HepG2 (cell line): ENCODE measurements around the gene OCSTAMP. TPM values are rescaled to one million over a fixed set of nuclear protein-coding genes. Genes with fewer than 3 reads are reported as not detected.

Source experiments
- AHR ChIP-seq: IDR thresholded peaks from 2 replicates; pipeline ENCODE4 v1.6.1; 2018; ENCODE audit warnings: missing genetic modification reagents, missing compliant biosample characterization
- CEBPB ChIP-seq: IDR thresholded peaks from 2 replicates; pipeline ENCODE4 v1.6.1; 2011; ENCODE audit warnings: low read depth, low read length, improper control_type of control experiment, borderline replicate concordance
- FOXK2 ChIP-seq: fragments of 450-650 bp; IDR thresholded peaks from 2 replicates; pipeline ENCODE4 v1.6.1; 2016
- GABPB1 ChIP-seq: IDR thresholded peaks from 2 replicates; pipeline ENCODE4 v1.6.1; 2016; ENCODE audit warnings: mild to moderate bottlenecking, missing genetic modification reagents, moderate library complexity, missing compliant biosample characterization
- HMG20A ChIP-seq: IDR thresholded peaks from 2 replicates; pipeline ENCODE4 v1.6.1; 2016; ENCODE audit warnings: borderline replicate concordance
- LCORL ChIP-seq, 2 experiments: fragments of 450-650 bp in 1 of 2; sonication (generic) in 1 of 2; formaldehyde crosslinking in 1 of 2; IDR thresholded peaks; 2 replicates each; pipeline versions ENCODE4 v1.5.0 to v1.6.1; 2017 to 2020; ENCODE audit warnings: antibody characterized with exemption in 1 of 2, missing genetic modification reagents in 1 of 2
- NCOR1 ChIP-seq: fragments of 200-600 bp; sonication (generic); IDR thresholded peaks from 2 replicates; pipeline ENCODE4 v1.7.0; 2017; ENCODE audit warnings: antibody characterized with exemption, low read length, borderline replicate concordance
- NR2C2 ChIP-seq: sonication (generic); formaldehyde crosslinking; IDR thresholded peaks from 2 replicates; pipeline ENCODE4 v1.4.0; 2020; ENCODE audit warnings: missing genetic modification reagents, mild to moderate bottlenecking, moderate library complexity, borderline replicate concordance
- PPARG ChIP-seq: conservative IDR thresholded peaks from 2 replicates; pipeline ENCODE4 v1.6.1; 2016; ENCODE audit warnings: missing biosample characterization, missing genetic modification reagents
- PRDM10 ChIP-seq: sonication (generic); formaldehyde crosslinking; IDR thresholded peaks from 2 replicates; pipeline ENCODE4 v1.4.0; 2020; ENCODE audit warnings: low read depth, missing genetic modification reagents
- TIGD3 ChIP-seq: sonication (generic); formaldehyde crosslinking; IDR thresholded peaks from 2 replicates; pipeline ENCODE4 v1.5.1; 2020; ENCODE audit warnings: mild to moderate bottlenecking, missing genetic modification reagents, borderline replicate concordance
- U2AF2 ChIP-seq: fragments of 200-400 bp; formaldehyde crosslinking; IDR thresholded peaks from 2 replicates; pipeline ENCODE4 v1.6.1; 2017; ENCODE audit warnings: low read depth, mild to moderate bottlenecking, low read length
- ZBED4 ChIP-seq: sonication (generic); formaldehyde crosslinking; IDR thresholded peaks from 2 replicates; pipeline ENCODE4 v1.4.0; 2020; ENCODE audit warnings: missing genetic modification reagents, borderline replicate concordance
- ZBTB3 ChIP-seq: sonication (generic); formaldehyde crosslinking; IDR thresholded peaks from 2 replicates; pipeline ENCODE4 v1.4.0; 2020; ENCODE audit warnings: low read depth, mild to moderate bottlenecking, moderate library complexity, missing genetic modification reagents, borderline replicate concordance
- ZIK1 ChIP-seq: sonication (generic); formaldehyde crosslinking; IDR thresholded peaks from 2 replicates; pipeline ENCODE4 v1.5.0; 2020; ENCODE audit warnings: mild to moderate bottlenecking, low read depth, missing genetic modification reagents, borderline replicate concordance
- ZNF205 ChIP-seq: IDR thresholded peaks from 2 replicates; pipeline ENCODE4 v1.6.1; 2018; ENCODE audit warnings: missing biosample characterization, missing genetic modification reagents
- ZNF225 ChIP-seq: sonication (generic); formaldehyde crosslinking; IDR thresholded peaks from 2 replicates; pipeline ENCODE4 v1.4.0; 2020; ENCODE audit warnings: mild to moderate bottlenecking, missing genetic modification reagents
- ZNF234 ChIP-seq: sonication (generic); formaldehyde crosslinking; conservative IDR thresholded peaks from 2 replicates; pipeline ENCODE4 v1.5.1; 2020; ENCODE audit warnings: mild to moderate bottlenecking, missing genetic modification reagents
- ZNF260 ChIP-seq: sonication (generic); formaldehyde crosslinking; IDR thresholded peaks from 2 replicates; pipeline ENCODE4 v1.4.0; 2020; ENCODE audit warnings: missing genetic modification reagents, low read depth, mild to moderate bottlenecking, borderline replicate concordance
- ZNF282 ChIP-seq: fragments of 450-650 bp; IDR thresholded peaks from 2 replicates; pipeline ENCODE4 v1.6.1; 2018; ENCODE audit not compliant: partially characterized antibody
- ZNF484 ChIP-seq: sonication (generic); formaldehyde crosslinking; IDR thresholded peaks from 2 replicates; pipeline ENCODE4 v1.5.1; 2020; ENCODE audit warnings: mild to moderate bottlenecking, low read depth, missing genetic modification reagents, borderline replicate concordance
- ZNF850 ChIP-seq: sonication (generic); formaldehyde crosslinking; conservative IDR thresholded peaks from 2 replicates; pipeline ENCODE4 v1.9.0; 2021; ENCODE audit warnings: mild to moderate bottlenecking, missing genetic modification reagents
- ZSCAN25 ChIP-seq: sonication (generic); formaldehyde crosslinking; IDR thresholded peaks from 2 replicates; pipeline ENCODE4 v1.8.0; 2022; ENCODE audit warnings: mild to moderate bottlenecking, missing genetic modification reagents
- polyA plus RNA-seq, 8 experiments: library from polyadenylated mRNA; depleted of rRNA in 3 of 8; stranded (reverse) in 7 of 8; unstranded in 1 of 8; fragments of >200 nt; fragmentation: Illumina TruSeq in 4 of 8; extraction: Trizol in 4 of 8; gene quantifications; 2 replicates each; pipeline versions ENCODE4 v1.2.1 to v1.2.3, GENCODE V29; 2011 to 2016; ENCODE audit warnings: low read depth in 4 of 8, missing spikeins in 1 of 8, mixed read lengths in 1 of 8; ENCODE audit not compliant: insufficient read depth in 1 of 8
- total RNA-seq, 5 experiments: library from RNA; depleted of rRNA; stranded (reverse); fragments of >200 nt; fragmentation: Illumina TruSeq; extraction: Trizol; gene quantifications; 2 replicates each; pipeline ENCODE4 v1.2.3, GENCODE V29; 2016; ENCODE audit warnings: low read depth in 1 of 5

OCSTAMP gene
- total and polyA plus RNA-seq, 2 of the 13 experiments (the other 11 are each of a cell fraction or from before 2014, with no cell fraction given), result not detected

DNA sequence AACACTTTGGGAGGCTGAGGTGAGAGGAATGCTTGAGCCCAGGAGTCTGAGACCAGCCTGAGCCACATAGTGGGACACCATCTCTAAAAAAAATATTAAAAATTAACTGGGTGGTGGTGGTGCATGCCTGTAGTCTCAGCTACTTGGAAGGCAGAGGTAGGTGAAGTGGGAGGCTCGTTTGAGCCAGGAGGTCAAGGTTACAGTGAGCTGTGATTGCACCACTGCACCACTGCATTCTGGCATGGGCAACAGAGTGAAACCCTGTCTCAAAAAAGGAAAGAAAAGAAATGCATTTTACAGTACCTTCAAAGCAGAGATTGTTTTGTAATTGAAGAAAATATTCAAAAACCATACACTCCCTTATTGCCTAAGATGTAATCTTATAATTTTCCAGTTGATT, 6.5 kb downstream of the OCSTAMP start (continued):
- TF ChIP-seq PRDM10 (CRISPR knock-in tag) (no peak), ZNF260 (CRISPR knock-in tag) (no peak), U2AF2 (no peak), AHR (no peak), LCORL (IDR thresholded peaks at IDR 0.05) (no peak), LCORL (CRISPR knock-in tag; IDR thresholded peaks at IDR 0.05) (0 out of 2 replicates have a peak, but pooled peaks have one; percentile 35), ZNF234 (CRISPR knock-in tag) (no peak), ZNF484 (CRISPR knock-in tag) (no peak), NR2C2 (CRISPR knock-in tag) (peak; percentile 48; the same call in 1 of the 2 replicates), PPARG (no peak), ZBED4 (CRISPR knock-in tag) (no peak), GABPB1 (no peak), ZIK1 (CRISPR knock-in tag) (no peak), ZNF282 (no peak), ZNF850 (CRISPR knock-in tag) (no peak), ZSCAN25 (CRISPR knock-in tag) (peak; percentile 70; the same call in 1 of the 2 replicates), ZNF225 (CRISPR knock-in tag) (no peak), CEBPB (peak; percentile 76; the same call in 1 of the 2 replicates), TIGD3 (CRISPR knock-in tag) (no peak), HMG20A (CRISPR knock-in tag) (0 out of 2 replicates have a peak, but pooled peaks have one; percentile 17), ZNF205 (no peak), FOXK2 (no peak), ZBTB3 (CRISPR knock-in tag) (peak; percentile 85; the same call in 1 of the 2 replicates), NCOR1 (0 out of 2 replicates have a peak, but pooled peaks have one; percentile 14)
